Stimulated activated CD8-positive, alpha-beta memory T cell treated with anti-CD3 and anti-CD28 coated beads, Interleukin-12 subunit alpha, Interleukin-12 subunit beta, amount 100 ng/mL, for 4 hours (primary cell): ENCODE results near the gene PCNX2.
"Not testable (repeated sequence)": the region's sequence is repeated elsewhere in the genome, so short reads cannot be mapped to it uniquely, and the experiment has no call there.

ENCODE experiments used
- DNase-seq: peaks from one replicate; pipeline ENCODE4 v3.0.0-alpha.2; 2020; ENCODE audit warnings: low read depth

The PCNX2 gene

GRCh38 chr1:233006541-233006973 lies 289.0 kb downstream of the PCNX2 start:
- DNase-seq, result no peak

GRCh38 chr1:233006108-233006507 lies 289.4 kb downstream of the PCNX2 start:
- DNase-seq, result no peak

GRCh38 chr1:233005703-233006102 lies 289.8 kb downstream of the PCNX2 start:
- DNase-seq, result no peak

DNA sequence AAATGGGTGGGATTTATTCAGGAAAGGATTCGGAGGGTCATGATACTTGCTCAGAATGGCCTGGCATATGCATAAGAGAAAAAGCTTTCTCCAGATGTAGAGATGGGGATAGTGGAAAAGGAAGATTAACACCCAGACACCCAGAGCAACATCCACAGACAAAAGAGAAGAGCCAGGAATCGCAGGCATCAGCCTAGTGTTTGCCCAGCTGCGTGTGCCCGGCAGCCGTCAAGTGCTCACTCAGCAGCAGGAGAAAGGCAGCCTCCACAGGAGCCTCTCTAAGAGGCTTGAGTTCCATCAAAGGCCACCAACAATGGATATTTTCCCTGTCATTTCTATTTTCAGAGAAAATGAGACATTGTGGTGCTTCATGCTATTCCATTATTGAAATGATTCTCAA lies 290.4 kb downstream of the PCNX2 start:
- no peak for DNase-seq

- DNase-seq, result no peak
Observed at GRCh38 chr1:233004451-233004850, 291.1 kb downstream of the PCNX2 start.

DNA sequence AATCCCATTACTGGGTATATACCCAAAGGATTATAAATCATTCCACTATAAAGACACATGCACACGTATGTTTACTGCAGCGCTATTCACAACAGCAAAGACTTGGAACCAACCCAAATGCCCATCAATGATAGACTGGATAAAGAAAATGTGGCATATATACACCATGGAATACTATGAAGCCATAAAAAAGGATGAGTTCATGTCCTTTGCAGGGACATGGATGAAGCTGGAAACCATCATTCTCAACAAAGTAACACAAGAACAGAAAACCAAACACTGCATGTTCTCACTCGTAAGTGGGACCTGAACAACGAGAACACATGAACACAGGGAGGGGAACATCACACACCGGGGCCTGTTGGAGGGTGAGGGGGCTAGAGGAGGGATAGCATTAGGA lies 291.9 kb downstream of the PCNX2 start:
- not testable (repeated sequence) for DNase-seq

GRCh38 chr1:232999956-233000625 lies 295.4 kb downstream of the PCNX2 start:
- no peak for DNase-seq

DNA sequence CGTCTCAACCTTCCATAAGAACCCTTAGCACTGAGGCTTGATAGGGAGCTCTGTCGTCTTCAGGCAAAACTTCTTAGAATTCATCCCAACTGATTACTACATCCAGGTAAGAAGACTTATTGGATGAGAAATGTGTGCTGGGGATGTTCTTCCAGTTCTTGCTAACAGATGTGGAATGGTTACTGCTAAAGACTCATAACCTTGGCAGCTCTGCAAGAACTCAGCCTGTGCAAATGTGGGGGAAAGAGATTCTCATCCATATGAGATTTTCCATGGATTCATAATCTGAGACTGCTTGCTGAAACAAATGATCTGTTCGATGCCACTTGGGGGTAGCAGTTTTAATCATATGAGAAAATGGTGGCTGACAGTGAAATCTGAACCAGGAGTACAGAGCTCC lies 296.9 kb downstream of the PCNX2 start:
- no peak for DNase-seq

DNA sequence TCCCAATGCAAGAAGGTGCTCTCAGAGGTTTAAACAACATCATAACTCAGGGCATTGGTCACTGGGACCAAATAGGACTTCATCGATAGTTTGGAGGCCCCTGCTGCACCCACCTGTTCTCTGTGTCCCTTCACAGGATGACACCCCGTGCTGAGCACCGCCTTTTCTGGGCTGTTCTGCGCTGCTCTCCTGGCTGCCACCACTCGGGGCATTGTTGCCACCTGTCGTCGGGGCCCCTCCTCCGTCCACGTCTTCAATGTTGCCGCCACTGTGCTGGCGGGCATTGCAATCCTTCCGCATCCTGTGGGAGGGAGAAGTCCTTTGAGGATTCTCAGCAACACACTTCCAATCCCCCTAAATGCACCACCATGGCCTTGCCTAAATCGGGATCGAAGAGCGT lies 297.4 kb downstream of the PCNX2 start:
- no peak for DNase-seq

DNA sequence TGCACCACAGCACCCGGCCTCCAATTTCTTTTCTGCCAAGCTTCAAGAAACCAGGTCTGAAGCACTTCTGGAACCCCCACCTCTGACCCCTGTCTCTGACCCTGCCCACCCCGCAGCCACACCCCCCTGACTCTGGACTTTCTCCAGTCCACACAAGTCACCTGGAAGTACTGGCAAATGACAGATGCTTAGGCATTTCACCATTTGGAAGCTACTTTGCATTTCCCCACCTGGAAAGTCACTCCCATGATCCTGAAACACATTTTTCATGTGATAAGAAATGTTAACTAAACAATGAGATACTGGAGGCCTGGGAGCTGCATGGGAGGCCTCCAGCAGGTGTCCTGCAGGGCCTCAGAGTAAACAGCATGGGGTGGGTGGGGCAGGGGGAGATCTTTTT lies 299.4 kb downstream of the PCNX2 start:
- no peak for DNase-seq

DNA sequence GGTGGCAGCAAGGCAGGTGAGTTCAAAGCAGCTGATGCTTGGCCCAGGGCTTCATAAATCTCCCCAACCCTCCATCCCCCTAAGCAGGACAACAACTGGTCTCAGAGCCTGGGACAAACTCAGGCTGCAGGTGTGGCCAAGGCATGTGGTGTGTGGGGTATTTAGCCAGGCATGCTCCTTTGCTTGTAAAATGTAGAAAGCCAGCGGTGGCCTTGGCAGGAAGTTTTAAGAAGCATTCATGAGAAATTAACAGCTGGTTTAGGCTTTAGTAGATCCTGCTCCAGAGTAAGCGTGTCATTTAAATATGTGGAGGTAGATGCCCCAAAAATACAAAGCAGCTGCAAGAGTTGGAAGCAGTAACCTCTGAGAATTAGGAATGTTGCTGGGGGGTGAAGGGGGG lies 300.3 kb downstream of the PCNX2 start:
- no peak for DNase-seq

DNA sequence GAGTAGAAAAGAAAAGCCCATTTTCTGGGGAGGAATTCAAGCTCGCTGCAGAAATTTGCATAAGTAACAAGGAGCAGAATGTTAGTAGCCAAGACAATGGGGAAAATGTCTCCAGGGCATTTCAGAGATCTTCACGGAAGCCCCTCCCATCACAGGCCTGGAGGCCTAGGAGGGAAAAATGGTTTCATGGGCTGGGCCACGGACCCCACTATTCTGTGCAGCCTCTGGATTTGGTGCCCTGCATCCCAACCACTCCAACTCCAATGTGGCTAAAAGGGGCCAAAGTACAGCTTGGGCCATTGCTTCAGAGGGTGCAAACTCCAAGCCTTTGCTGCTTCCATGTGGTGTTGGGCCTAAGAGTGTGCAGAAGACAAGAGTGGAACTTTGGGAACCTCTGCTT lies 302.0 kb downstream of the PCNX2 start:
- DNase-seq, result no peak

- no peak for DNase-seq
Observed at GRCh38 chr1:232992227-232992626, 303.3 kb downstream of the PCNX2 start.

DNA sequence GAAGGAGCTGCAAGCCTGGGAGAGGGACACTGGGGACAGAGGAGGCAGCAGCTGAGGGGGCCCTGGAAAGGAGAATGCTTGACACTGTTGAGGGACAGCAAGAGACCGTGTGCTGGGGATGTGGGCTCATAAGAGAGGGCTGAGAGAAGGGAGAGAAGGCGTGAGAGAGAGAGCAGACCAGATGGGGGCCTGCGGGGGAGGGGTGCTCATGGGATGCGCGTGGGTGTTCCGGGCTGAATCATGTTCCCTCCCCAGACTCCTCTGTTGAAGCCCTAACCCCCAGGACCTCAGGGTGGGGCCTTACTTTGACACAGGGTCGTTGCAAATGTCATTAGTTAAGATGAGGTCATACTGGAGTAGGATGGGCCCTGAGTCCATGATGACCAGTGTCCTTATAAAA lies 304.3 kb downstream of the PCNX2 start:
- no peak for DNase-seq

- no peak for DNase-seq
Observed at GRCh38 chr1:232990176-232991128, 305.1 kb downstream of the PCNX2 start.

DNA sequence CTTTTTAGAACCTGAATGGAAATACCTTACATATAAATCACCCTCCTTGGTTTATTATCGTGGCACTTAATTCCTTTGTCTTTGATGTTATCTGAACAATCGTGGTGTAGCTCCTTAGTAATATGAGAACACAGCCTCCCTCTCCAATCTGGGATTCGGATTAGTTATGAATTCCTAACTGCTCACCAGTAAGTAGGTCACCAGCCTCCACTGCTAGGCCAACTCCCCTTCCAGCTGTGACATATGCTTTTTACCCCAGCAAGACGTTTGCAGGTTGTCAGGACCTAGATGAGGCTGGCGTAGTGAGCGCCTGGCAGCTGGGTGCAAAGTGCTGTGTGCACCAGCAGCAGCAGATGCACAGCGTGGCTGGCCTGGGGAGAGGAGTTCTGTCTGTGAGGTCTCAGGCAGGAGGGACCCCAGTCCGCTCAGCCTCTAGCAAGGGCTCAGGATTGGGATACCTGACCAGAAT lies 306.9 kb downstream of the PCNX2 start:
- no peak for DNase-seq

DNA sequence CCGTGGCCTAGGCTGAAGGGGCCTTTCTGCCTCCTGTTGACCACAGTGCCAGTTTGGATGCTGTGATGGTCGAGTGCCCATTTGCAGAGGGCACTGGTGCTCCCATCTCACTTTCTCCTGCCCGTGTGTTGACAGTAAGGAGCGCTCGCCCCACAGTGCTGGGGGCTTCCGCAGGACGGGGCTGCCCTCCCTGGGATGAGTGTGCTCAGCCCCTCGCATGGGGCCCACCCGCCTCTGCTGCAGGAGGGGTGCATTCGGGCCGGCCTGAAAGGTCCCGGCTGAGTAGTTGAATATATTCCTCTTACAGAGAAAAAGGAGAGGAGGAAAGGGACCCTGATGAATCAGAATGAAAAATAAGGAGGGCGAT lies 307.8 kb downstream of the PCNX2 start:
- no peak for DNase-seq

- DNase-seq, result no peak
Observed at GRCh38 chr1:232987046-232987773, 308.3 kb downstream of the PCNX2 start.

- no peak for DNase-seq
Observed at GRCh38 chr1:232986527-232986922, 309.0 kb downstream of the PCNX2 start.

GRCh38 chr1:232985882-232986526 lies 309.5 kb downstream of the PCNX2 start:
- DNase-seq, result no peak

DNA sequence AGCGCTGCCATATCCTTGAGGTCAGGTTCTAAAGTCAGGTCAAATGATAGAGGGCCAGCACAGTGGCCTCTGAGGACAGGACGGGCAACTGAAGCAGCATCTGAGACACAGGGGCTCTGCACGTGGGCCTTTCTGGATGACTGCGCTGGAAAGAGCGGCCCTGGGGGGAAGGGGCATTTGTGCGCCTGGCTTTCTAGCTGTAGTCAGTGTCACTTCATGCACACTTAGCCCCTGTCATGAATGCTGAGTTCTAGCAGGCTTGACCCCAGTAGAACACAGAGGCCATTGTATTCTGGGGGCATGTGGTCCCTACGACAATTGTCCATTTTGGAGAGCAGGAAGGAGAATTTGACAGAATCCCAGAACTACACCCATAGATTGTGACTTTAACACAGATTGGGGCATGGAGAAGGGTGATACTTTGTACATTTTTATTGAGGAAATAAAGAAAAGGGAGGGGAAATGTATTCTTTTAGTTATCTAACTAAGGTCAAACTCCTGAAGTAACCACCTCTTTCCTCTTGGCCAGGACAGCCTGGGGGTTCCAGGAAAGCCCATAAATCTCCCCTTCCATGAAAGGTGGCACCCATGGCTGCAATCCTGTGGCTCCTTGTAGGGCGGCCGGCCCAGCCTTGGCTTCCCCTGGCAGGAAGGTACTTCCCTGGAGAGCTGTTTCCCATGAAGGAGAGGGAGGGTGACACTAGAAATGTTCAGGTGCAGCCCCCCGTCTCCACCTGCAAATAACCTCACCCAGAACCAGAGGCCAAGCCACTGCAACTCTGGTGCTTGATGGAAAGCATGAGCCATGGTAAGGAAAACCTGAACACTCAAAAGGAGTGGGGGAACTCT lies 310.7 kb downstream of the PCNX2 start:
- DNase-seq, result no peak
